Esophagus muscularis mucosa (tissue), 3 donors: ENCODE results near the gene ME3.

Experiments used
- POLR2A ChIP-seq: fragments of 450-650 bp; IDR thresholded peaks from one replicate; pipeline ENCODE4 v1.6.1; 2017; ENCODE audit warnings: antibody characterized with exemption, moderate library complexity, mild to moderate bottlenecking, low read depth
- POLR2AphosphoS5 ChIP-seq, 2 donors: sonication (generic); formaldehyde crosslinking; IDR thresholded peaks; one replicate each; pipeline ENCODE4 v1.6.1; 2017; ENCODE audit warnings: antibody characterized with exemption in 2 of 2
- TF ChIP-seq, protein P1 (sequence below), 3 experiments: fragments of 200-600 bp in 2 of 3; fragments of 450-650 bp in 1 of 3; sonication (generic) in 2 of 3; IDR thresholded peaks; one replicate each; pipeline ENCODE4 v1.5.1; 2017 to 2019; ENCODE audit warnings: antibody characterized with exemption in 3 of 3, mild to moderate bottlenecking in 2 of 3, moderate library complexity in 1 of 3

DNA sequence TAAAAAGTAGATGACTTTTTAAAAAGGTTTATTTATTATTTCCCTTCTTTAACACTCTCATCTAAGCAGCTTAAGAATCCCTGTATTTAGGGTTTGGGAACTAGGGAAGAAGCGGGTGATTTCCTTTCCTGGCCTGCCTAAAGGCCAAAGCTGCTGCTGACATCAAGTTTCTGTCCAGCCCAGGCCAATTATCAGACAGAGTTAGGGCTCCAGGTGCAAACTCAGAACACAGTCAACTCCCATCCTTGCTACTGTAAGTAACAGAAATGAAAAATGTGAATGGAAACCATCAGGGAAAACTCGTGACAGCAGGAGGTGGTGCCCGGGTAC lies 188.8 kb downstream of the ME3 start:
- TF ChIP-seq, protein P1, sequence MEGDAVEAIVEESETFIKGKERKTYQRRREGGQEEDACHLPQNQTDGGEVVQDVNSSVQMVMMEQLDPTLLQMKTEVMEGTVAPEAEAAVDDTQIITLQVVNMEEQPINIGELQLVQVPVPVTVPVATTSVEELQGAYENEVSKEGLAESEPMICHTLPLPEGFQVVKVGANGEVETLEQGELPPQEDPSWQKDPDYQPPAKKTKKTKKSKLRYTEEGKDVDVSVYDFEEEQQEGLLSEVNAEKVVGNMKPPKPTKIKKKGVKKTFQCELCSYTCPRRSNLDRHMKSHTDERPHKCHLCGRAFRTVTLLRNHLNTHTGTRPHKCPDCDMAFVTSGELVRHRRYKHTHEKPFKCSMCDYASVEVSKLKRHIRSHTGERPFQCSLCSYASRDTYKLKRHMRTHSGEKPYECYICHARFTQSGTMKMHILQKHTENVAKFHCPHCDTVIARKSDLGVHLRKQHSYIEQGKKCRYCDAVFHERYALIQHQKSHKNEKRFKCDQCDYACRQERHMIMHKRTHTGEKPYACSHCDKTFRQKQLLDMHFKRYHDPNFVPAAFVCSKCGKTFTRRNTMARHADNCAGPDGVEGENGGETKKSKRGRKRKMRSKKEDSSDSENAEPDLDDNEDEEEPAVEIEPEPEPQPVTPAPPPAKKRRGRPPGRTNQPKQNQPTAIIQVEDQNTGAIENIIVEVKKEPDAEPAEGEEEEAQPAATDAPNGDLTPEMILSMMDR (IDR thresholded peaks at IDR 0.05) = no peak
- TF ChIP-seq POLR2A (no peak), POLR2AphosphoS5 (IDR thresholded peaks at IDR 0.05) (no peak)
